Effector memory CD4-positive, alpha-beta T cell (primary cell): ENCODE measurements around the gene PRND.
"Not testable (repeated sequence)": the region's sequence is repeated elsewhere in the genome, so short reads cannot be mapped to it uniquely, and the experiment has no call there.

Experiments
- DNase-seq, 3 donors: peaks; one replicate each; pipeline ENCODE4 v3.0.0-alpha.2; 2020
- H3K27ac ChIP-seq: 2 replicates; pipeline ENCODE4 v1.7.0; 2013; ENCODE audit warnings: mild to moderate bottlenecking, low read length, moderate library complexity; ENCODE audit not compliant: insufficient read depth, poor library complexity, severe bottlenecking
- H3K27me3 ChIP-seq: replicated peaks from 2 replicates; pipeline ENCODE4 v1.7.0; 2013; ENCODE audit warnings: mild to moderate bottlenecking, low read length; ENCODE audit not compliant: insufficient read depth, control insufficient read depth, poor library complexity, severe bottlenecking
- H3K36me3 ChIP-seq: 2 replicates; pipeline ENCODE4 v1.7.0; 2013; ENCODE audit warnings: mild to moderate bottlenecking, low read length, moderate library complexity; ENCODE audit not compliant: control insufficient read depth, insufficient read depth
- H3K4me1 ChIP-seq: 2 replicates; pipeline ENCODE4 v1.7.0; 2013; ENCODE audit warnings: low read length, mild to moderate bottlenecking; ENCODE audit not compliant: control insufficient read depth, insufficient read depth, poor library complexity, severe bottlenecking
- H3K4me3 ChIP-seq: 2 replicates; pipeline ENCODE4 v1.7.0; 2013; ENCODE audit warnings: low read length, low read depth, mild to moderate bottlenecking; ENCODE audit not compliant: insufficient read depth, poor library complexity, severe bottlenecking
- H3K9me3 ChIP-seq: 2 replicates; pipeline ENCODE4 v1.7.0; 2013; ENCODE audit warnings: mild to moderate bottlenecking, low read length, moderate library complexity; ENCODE audit not compliant: control insufficient read depth

Gene PRND

DNA sequence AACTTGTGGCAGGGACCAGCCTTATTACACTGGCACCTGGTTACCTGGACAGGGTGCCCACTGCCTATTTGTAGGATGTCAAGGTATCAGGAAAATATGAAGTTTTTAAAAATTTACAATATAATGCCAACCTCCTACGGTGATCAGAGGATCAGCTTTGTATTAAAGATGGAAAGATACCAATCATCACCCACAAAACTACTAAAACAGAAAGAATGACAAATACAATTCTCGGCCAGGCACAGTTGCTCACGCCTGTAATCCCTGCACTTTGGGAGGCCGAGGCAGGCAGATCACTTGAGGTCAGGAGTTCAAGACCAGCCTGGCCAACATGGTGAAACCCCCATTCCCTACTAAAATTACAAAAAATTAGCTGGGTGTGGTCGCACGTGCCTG lies 18.4 kb upstream of the PRND start:
- no peaks in the 10 kb centered on the region for H3K4me1 ChIP-seq
- H3K36me3 ChIP-seq, result peaks cover 18% of the 10 kb centered on the region
- no peak overlapping the region for H3K4me3 ChIP-seq
- no peaks in the 10 kb centered on the region for H3K27me3 ChIP-seq
- no peak for DNase-seq
- no peak overlapping the region for H3K27ac ChIP-seq
- H3K9me3 ChIP-seq, result no peaks in the 10 kb centered on the region

DNA sequence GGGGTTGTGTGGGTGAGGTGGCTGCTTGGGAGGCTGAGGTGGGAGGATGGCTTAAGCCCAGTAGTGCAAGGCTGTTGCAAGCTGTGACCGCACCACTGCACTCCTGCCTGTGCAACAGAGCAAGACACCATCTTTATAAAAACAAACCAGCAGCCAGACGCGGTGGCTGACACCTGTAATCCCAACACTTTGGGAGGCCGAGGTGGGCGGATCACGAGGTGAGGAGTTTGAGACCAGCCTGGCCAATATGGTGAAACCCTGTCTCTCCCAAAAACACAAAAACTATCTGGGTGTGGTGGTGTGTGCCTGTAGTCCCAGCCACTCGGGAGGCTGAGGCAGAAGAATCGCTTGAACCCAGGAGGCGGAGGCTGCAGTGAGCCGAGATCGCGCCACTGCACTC lies 14.8 kb upstream of the PRND start:
- H3K4me3 ChIP-seq, H3K36me3 ChIP-seq, H3K9me3 ChIP-seq, H3K27me3 ChIP-seq, H3K4me1 ChIP-seq, H3K27ac ChIP-seq, DNase-seq: not testable (repeated sequence)

DNA sequence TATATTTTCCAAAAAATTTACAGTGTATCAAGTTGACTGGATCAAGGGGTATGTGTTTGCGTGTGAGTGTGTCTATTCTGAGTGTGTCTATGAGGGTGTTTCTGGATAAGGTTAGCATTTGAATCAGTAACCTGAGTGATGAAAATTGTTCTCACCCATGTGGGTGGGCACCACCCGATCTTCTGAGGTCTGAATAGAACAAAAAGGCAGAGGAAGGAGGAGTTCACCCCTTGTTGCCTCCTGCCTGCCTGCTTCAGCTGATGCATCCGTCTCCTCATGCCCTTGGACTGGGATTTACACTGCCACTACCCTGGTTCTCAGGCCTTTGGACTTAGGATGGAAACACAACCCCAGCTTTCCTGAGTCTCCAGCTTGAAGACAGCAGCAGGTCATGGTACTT lies 13.7 kb upstream of the PRND start:
- Histone ChIP-seq H3K27me3 (no peaks in the 10 kb centered on the region), H3K4me1 (no peaks in the 10 kb centered on the region), H3K9me3 (no peaks in the 10 kb centered on the region), H3K27ac (no peak overlapping the region), H3K36me3 (no peaks in the 10 kb centered on the region), H3K4me3 (no peak overlapping the region)
- DNase-seq, result no peak

DNA sequence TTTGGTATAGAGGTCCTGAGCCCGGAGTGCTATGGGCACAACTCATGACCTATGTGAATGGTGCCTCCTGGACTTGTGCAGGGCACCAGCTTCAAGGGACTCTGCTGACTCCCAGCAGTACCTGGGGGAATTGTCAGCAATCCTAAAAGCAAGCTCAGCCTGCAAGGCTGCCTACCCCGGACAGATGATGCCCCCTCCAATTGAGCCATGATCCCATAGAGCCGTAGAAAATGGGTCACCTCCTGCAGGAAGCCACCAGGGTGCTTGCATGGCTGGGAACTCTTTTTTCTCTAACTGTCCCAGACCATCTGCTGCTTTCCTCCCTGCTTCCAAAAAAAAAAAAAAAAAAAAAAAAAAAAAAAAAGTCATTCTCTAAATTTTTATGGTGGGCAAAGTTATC lies 12.9 kb upstream of the PRND start:
- H3K27ac ChIP-seq, result no peak overlapping the region
- DNase-seq, result no peak
- no peaks in the 10 kb centered on the region for H3K4me1 ChIP-seq
- no peaks in the 10 kb centered on the region for H3K27me3 ChIP-seq
- no peaks in the 10 kb centered on the region for H3K36me3 ChIP-seq
- H3K9me3 ChIP-seq, result no peaks in the 10 kb centered on the region
- no peak overlapping the region for H3K4me3 ChIP-seq

DNA sequence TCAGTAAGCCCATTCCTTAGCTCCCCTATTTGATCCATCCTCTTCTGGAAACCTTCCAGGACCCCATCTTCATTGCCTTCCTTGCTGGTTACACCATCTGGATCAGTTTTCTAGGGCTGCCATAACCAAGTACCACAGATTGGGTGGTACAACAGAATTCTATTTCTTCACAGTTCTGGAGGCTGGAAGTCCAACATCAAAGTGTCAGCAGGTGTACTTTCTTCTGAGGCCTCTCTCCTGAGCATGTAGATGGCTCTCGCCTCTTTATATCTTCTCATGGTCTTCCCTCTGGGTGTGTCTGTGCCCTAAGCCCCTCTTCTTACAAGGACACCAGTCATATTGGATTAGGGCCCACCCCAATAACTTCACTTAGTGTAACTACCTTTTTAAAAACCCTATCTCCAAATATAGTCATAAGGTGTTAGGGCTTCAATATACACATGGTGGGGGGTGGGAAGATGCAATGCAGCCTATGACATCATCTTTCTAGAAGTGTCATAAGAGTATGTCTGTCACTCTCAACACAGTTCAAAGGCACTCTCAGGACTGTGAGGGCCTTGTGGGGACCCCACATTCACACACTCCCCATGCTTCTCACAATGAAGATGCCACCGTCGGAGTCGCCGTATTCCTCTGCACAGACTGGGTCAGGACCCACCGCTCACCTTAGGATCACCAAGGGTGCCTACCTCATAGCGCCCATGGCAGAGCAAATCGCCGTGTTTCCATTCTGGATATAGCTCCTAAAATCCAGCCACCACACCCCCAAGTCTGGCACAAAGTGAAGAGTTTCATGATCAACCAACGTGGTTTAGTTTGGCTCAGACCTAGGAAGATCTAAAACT lies 12.2 kb upstream of the PRND start:
- no peaks in the 10 kb centered on the region for H3K4me1 ChIP-seq
- H3K27ac ChIP-seq, result no peak overlapping the region
- H3K9me3 ChIP-seq, result no peaks in the 10 kb centered on the region
- DNase-seq, result no peak
- H3K36me3 ChIP-seq, result no peaks in the 10 kb centered on the region
- H3K27me3 ChIP-seq, result no peaks in the 10 kb centered on the region
- no peak overlapping the region for H3K4me3 ChIP-seq

- Histone ChIP-seq H3K27ac (no peak overlapping the region), H3K4me1 (no peaks in the 10 kb centered on the region), H3K9me3 (no peaks in the 10 kb centered on the region), H3K4me3 (no peak overlapping the region), H3K27me3 (no peaks in the 10 kb centered on the region), H3K36me3 (no peaks in the 10 kb centered on the region)
- no peak for DNase-seq
These were observed 11.6 kb upstream of the PRND start for GRCh38 chr20:4710106-4710475.

- Histone ChIP-seq H3K4me3 (no peak overlapping the region), H3K36me3 (no peaks in the 10 kb centered on the region), H3K9me3 (no peaks in the 10 kb centered on the region), H3K27ac (no peak overlapping the region), H3K4me1 (no peaks in the 10 kb centered on the region), H3K27me3 (no peaks in the 10 kb centered on the region)
- DNase-seq, result no peak
These were observed 10.2 kb upstream of the PRND start for GRCh38 chr20:4711511-4711910.

DNA sequence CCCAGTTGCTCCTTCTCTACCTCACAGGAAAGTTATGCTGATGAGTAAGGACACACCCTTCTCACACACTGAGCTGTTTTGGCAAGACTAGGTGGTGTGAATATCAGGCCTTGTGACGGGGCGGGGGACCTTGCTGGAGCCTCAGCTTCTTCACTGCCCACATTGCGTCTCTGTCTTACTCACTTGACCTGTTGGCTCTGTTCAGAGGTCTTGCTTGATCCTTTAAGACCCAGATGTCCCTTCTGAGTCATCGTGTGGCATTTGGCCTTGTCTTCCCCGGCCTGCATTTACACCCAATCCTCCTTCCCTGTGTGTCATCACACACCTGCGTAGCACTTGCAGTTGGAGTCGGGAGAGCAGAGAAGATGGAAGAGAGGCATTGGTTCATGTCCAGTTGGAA lies 8.3 kb upstream of the PRND start:
- no peaks in the 10 kb centered on the region for H3K9me3 ChIP-seq
- no peak for DNase-seq
- H3K4me1 ChIP-seq, result no peaks in the 10 kb centered on the region
- no peak overlapping the region for H3K4me3 ChIP-seq
- H3K27ac ChIP-seq, result no peak overlapping the region
- H3K27me3 ChIP-seq, result no peaks in the 10 kb centered on the region
- H3K36me3 ChIP-seq, result no peaks in the 10 kb centered on the region

DNA sequence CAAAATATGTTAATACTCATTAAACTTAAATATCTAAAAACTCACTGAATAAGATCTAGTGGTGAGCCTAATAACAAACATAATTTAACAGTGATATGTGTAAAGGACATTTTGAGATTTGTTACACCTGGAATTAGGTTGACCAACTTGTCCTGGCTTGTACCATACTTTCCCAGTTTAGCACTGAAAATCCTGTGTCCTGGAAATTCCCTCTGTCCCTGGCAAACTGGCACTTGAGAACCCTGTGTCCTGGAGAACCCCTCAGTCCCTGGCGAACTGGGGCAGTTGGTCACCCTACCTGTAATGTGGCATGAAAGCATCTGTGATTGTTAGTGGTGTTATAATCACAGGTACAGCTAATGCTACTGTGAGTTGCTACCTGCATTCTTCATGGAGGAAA lies 6.9 kb upstream of the PRND start:
- Histone ChIP-seq H3K27me3 (no peaks in the 10 kb centered on the region), H3K9me3 (no peaks in the 10 kb centered on the region), H3K4me3 (no peak overlapping the region), H3K4me1 (no peaks in the 10 kb centered on the region), H3K36me3 (no peaks in the 10 kb centered on the region), H3K27ac (no peak overlapping the region)
- no peak for DNase-seq

- H3K27ac ChIP-seq, result no peak overlapping the region
These were observed 3.7 kb upstream of the PRND start for GRCh38 chr20:4717816-4718570.

More at GRCh38 chr20:4717816-4718570, 3.7 kb upstream of the PRND start:
- Histone ChIP-seq H3K9me3 (no peaks in the 10 kb centered on the region), H3K4me3 (no peak overlapping the region), H3K4me1 (no peaks in the 10 kb centered on the region), H3K36me3 (no peaks in the 10 kb centered on the region), H3K27me3 (no peaks in the 10 kb centered on the region)
- no peak for DNase-seq
